HEK293 (cell line): Measurements from ENCODE around the gene DNAJB7.
"Not testable (repeated sequence)": the region's sequence is repeated elsewhere in the genome, so short reads cannot be mapped to it uniquely, and the experiment has no call there.

ENCODE experiments used
- CTCF ChIP-seq: fragments of 450-650 bp; formaldehyde crosslinking; IDR thresholded peaks from 2 replicates; pipeline ENCODE4 v1.5.1; 2016; ENCODE audit warnings: missing biosample characterization, missing genetic modification characterization
- KLF16 ChIP-seq: fragments of 450-650 bp; formaldehyde crosslinking; IDR thresholded peaks from 2 replicates; pipeline ENCODE4 v1.5.1; 2017; ENCODE audit warnings: missing biosample characterization, missing genetic modification characterization
- MYNN ChIP-seq: fragments of 450-650 bp; formaldehyde crosslinking; IDR thresholded peaks from 2 replicates; pipeline ENCODE4 v1.5.1; 2016; ENCODE audit warnings: missing biosample characterization, missing genetic modification characterization, borderline replicate concordance
- PATZ1 ChIP-seq: fragments of 450-650 bp; formaldehyde crosslinking; IDR thresholded peaks from 2 replicates; pipeline ENCODE4 v1.5.1; 2016; ENCODE audit warnings: missing biosample characterization, missing genetic modification characterization
- REST ChIP-seq: fragments of 450-650 bp; formaldehyde crosslinking; IDR thresholded peaks from 2 replicates; pipeline ENCODE4 v1.5.1; 2016; ENCODE audit warnings: missing biosample characterization, missing genetic modification characterization
- ZBTB1 ChIP-seq: fragments of 450-650 bp; formaldehyde crosslinking; IDR thresholded peaks from 2 replicates; pipeline ENCODE4 v1.5.1; 2016; ENCODE audit warnings: missing biosample characterization, missing genetic modification characterization
- ZNF112 ChIP-seq: fragments of 450-650 bp; formaldehyde crosslinking; IDR thresholded peaks from 2 replicates; pipeline ENCODE4 v1.5.0; 2017; ENCODE audit warnings: missing biosample characterization, missing genetic modification characterization
- ZNF148 ChIP-seq: fragments of 450-650 bp; formaldehyde crosslinking; IDR thresholded peaks from 2 replicates; pipeline ENCODE4 v1.5.0; 2017; ENCODE audit warnings: missing biosample characterization, missing genetic modification characterization, borderline replicate concordance
- ZNF24 ChIP-seq: fragments of 450-650 bp; formaldehyde crosslinking; IDR thresholded peaks from 2 replicates; pipeline ENCODE4 v1.5.1; 2016; ENCODE audit warnings: missing biosample characterization, missing genetic modification characterization
- ZNF473 ChIP-seq: fragments of 450-650 bp; formaldehyde crosslinking; IDR thresholded peaks from 2 replicates; pipeline ENCODE4 v1.5.1; 2017; ENCODE audit warnings: missing biosample characterization, missing genetic modification characterization
- ZNF548 ChIP-seq: fragments of 450-650 bp; formaldehyde crosslinking; IDR thresholded peaks from 2 replicates; pipeline ENCODE4 v1.5.1; 2016; ENCODE audit warnings: missing biosample characterization, missing genetic modification characterization
- ZNF707 ChIP-seq: fragments of 450-650 bp; formaldehyde crosslinking; IDR thresholded peaks from 2 replicates; pipeline ENCODE4 v1.5.1; 2016; ENCODE audit warnings: missing biosample characterization, missing genetic modification characterization
- ZNF837 ChIP-seq: fragments of 450-650 bp; formaldehyde crosslinking; IDR thresholded peaks from 2 replicates; pipeline ENCODE4 v1.5.1; 2016; ENCODE audit warnings: missing biosample characterization, missing genetic modification characterization

- not testable (repeated sequence) for TF ChIP-seq PATZ1 (tag by site-specific recombination); CTCF (tag by site-specific recombination); ZNF112 (tag by site-specific recombination); MYNN (tag by site-specific recombination); ZNF548; ZNF24; ZNF473; ZNF148 (tag by site-specific recombination); ZNF837 (tag by site-specific recombination); KLF16 (tag by site-specific recombination); ZNF707; REST (tag by site-specific recombination); ZBTB1
These were observed 35.6 kb downstream of the DNAJB7 start for GRCh38 chr22:40826292-40826691.
